Hematopoietic multipotent progenitor cell treated with erythropoietin and hydrocortisone succinate and interleukin-3 and kit ligand, for 6 days (in vitro differentiated cells): ENCODE measurements around the gene TSC22D3.

ENCODE experiments used
- DNase-seq: peaks from one replicate; pipeline ENCODE4 v3.0.0-alpha.2; 2015

Gene TSC22D3

GRCh38 chrX:107758231-107758766 is 17.3 kb downstream of the TSC22D3 start:
- no peak for DNase-seq

DNA sequence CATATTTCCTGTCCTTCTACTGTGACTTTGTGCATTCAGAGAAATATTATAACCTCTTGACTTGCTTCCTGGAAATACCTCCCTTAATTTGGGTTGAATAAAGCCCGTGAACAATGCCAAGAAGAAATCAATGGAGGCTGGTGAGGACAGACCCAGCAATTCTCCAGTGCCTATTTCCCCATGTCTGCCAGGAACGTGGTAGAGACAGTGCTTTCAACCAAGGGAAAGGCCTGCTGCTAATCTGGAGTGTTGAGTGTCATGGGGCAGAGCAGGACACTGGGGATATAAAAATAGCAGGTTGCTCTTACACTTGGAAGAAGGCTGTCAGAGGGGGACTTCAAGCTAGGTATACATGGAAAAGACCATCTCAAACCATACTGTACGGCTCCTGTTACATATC is 19.9 kb downstream of the TSC22D3 start:
- DNase-seq: no peak

- no peak for DNase-seq
Measured at GRCh38 chrX:107753187-107753586, 22.4 kb downstream of the TSC22D3 start.

GRCh38 chrX:107752714-107753113 is 22.9 kb downstream of the TSC22D3 start:
- DNase-seq: no peak

DNA sequence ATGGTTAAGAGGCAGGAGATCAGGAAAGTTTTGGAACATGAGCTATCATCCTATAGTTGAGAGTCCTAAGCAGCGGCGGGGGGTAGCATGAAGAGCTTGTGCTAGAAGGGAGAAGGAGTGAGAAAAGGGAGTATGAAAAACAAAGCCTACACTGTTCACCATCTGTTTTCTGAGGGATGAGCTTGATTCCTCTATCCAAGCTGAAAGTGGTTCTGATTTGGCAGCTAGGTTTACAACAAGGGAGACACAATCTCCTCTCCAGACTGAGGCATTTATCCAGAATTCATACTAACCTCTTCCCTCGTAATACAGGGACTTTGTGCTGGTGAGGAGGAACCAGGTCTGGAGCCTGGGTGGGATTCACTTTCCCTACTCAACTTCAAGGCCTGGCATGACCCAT is 23.5 kb downstream of the TSC22D3 start:
- no peak for DNase-seq

GRCh38 chrX:107750861-107751445 is 24.6 kb downstream of the TSC22D3 start:
- DNase-seq: no peak

DNA sequence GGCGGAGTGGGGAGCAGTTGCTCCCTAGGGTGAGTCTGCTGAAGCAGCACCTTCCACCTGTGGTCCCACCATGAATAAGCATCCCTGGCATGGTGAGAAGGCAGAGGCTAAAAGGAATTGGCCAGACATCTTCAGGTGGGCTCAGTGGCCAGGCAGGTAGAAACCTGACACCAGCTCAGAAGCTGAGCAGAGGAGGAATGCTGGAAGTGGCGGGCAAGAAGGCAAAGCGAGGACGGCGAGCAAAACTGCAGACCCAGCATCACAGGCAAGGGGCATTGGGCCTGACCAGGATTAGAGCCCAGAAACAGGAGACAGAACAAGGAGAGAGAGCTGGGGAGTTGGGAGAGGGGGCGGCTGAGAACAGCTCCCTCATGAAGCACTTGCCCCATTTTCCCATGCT is 25.3 kb downstream of the TSC22D3 start:
- no peak for DNase-seq

DNA sequence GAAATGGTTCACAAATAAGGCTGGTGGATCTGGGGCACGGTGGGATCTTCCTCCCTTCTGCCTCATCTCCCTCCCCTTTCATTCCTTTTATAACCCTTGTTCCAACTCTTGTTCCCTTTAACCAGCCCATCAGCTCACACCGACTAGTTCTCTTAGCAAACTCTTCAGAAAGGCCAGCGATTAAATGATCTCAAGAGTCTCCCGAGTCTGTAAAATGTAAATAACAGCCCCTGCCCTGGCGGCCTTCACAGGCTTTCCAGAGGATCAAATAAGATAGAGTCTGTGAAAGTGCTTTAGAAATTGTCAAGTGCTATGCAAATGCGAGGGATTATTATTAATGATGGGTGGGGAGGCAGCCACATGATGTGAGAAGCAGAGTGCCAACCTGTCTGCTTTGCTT is 27.1 kb downstream of the TSC22D3 start:
- no peak for DNase-seq

DNA sequence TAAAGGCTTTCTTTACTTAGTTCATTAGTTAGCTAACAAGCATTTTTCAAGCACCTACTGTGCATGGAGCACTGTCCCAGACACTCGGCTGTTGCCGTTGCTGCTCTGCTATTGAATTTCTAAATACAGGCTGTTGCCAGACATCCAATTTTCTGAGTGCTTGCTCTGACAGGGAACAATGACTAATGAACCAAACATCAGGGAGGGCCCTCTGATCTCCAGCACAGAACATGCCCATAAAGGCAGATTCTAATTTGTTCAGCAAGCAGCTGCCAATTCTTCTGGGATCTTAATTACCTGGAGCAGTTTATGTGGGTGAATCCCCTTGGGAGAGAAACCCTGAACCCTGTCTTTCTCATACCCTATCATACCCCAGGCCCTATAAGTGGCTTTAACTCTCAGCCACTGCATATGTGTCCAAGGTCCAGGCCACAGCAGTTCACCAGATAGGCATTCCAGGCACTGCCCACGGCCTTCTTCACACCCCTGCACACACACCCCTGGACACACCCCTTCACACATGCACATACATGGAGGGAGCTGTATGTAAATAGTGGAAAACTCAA is 27.9 kb downstream of the TSC22D3 start:
- DNase-seq: no peak

DNA sequence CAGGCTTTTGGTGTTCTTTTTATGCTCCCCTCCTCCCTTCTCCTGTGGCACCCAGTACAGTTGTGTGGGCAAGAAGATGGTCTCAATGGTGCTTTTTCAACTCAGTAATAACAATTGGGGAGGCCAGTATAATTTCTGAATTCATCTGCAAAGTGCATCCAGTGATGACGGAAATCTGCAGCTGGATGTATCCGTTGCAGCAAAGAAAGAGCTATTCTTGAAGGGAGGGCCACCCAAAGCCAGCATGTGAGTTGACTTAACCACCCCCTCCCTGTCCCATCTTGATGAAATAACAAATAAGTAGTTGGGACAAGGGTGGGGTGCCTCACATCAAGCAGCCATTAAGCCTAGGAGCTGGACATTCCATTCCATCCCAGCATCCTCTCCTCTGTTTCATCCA is 30.7 kb downstream of the TSC22D3 start:
- no peak for DNase-seq

DNA sequence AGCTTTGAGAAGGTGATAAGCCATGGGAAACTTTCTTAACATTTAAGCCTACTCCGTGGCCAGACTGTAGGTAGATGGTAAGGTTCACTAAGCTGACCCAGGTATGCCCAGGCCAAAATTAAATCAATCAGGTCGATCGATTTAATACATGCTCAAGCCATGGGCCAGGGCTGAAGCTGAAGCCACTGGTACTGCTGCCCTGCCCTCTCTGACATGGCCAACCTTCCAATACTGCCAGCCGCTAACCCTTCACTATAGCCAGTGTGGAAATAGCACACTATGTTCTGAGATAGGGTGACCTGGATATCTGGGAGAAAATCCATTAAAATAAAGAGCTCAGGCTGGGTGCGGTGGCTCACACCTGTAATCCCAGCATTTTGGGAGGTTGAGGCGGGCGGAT is 31.6 kb downstream of the TSC22D3 start:
- no peak for DNase-seq

GRCh38 chrX:107742700-107743191 is 32.8 kb downstream of the TSC22D3 start:
- DNase-seq: no peak

- DNase-seq: no peak
Measured at GRCh38 chrX:107741404-107741790, 34.2 kb downstream of the TSC22D3 start.

DNA sequence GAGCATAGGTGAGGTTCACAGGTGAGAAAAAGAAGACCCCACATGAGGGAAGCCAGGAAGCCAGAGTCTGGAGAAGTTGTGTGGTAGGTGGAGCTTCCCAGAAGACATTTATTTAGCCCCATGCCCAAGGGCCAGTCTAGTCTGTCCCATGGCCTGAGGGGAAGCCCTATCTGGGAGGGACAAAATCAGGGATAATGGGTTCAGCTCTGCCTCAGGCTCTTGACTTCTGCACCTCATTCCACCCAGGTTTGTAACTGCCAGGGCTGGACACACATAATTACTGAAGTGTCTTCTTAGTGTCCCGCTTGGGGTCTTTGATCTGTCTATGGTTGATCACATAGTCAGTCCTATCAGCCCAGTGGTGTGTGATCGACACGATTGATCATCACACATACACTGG is 36.0 kb downstream of the TSC22D3 start:
- DNase-seq: no peak

GRCh38 chrX:107738768-107739167 is 36.8 kb downstream of the TSC22D3 start:
- DNase-seq: no peak

GRCh38 chrX:107738272-107738671 is 37.3 kb downstream of the TSC22D3 start:
- no peak for DNase-seq

GRCh38 chrX:107736781-107737531 is 38.6 kb downstream of the TSC22D3 start:
- no peak for DNase-seq

- DNase-seq: peak; percentile 32
Measured at GRCh38 chrX:107734646-107735045, 40.9 kb downstream of the TSC22D3 start.

- peak; percentile 30 for DNase-seq
Measured at GRCh38 chrX:107733686-107734085, 41.9 kb downstream of the TSC22D3 start.

DNA sequence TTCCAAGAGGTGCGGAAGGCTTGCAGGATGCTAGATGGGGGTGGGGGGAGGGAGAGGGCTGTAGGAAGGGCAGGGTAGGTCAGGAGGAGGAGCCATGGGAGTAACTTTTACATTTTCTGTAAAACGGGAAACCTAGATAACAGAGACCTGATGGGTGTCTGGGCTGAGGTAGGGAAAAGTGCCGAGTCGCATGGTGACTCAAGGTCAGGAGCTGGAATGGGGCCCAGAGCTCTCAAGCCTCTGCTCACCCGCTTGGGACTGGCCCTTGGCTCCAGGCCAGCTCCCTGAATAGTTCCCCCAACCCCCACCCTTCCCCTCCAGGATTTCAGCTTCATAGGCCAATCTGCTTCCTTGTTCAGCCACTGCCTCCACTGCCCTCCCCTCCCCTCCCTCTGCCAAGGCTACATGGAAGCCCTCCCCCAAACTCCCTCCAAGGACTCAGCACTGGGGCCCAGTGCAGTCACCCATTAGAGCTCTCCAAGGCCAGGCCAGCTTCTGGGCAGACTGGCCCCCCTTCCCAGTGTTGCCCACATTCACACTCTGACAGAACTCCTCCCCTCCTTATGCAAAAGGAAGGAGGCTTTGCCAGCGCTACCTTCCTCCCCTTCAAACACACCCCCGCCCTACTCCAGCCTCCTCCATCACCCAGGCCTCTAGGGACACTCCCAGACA is 43.6 kb downstream of the TSC22D3 start:
- peak; percentile 69 for DNase-seq

- peak; percentile 32 for DNase-seq
Measured at GRCh38 chrX:107730991-107731766, 44.4 kb downstream of the TSC22D3 start.

DNA sequence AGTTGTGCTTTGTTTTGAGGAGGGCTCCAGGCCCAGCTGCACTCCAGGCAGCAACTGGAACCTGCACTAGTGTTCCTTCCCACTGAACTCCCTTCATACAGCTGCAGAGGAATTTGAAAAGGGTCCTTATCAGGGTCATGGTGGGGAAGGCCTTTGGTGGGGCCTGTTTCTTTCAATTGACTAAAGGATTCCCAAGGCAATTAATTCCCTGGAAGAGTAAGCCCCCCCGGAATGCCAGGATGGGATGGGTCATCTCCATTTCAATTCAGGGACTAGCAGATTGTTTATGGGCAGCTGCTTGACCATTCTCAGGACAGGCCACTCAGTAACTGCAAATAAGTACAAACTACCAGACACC is 45.3 kb downstream of the TSC22D3 start:
- no peak for DNase-seq
